Left ventricle myocardium inferior (tissue), 1 donor: ENCODE results near the gene RSPH6A. TPM values are rescaled to one million over a fixed set of nuclear protein-coding genes. Genes with fewer than 3 reads are reported as not detected.

Source experiments
- DNase-seq: peaks from one replicate; pipeline ENCODE4 v3.0.0-alpha.2; 2020
- H3K27ac ChIP-seq: fragments of 200-600 bp; replicated peaks from 2 replicates; pipeline ENCODE4 v1.8.0; 2021
- H3K27me3 ChIP-seq: fragments of 200-600 bp; 2 replicates; pipeline ENCODE4 v1.8.0; 2021; ENCODE audit warnings: low read depth
- H3K36me3 ChIP-seq: fragments of 200-600 bp; 2 replicates; pipeline ENCODE4 v1.8.0; 2021
- H3K4me1 ChIP-seq: fragments of 200-600 bp; 2 replicates; pipeline ENCODE4 v1.8.0; 2021
- H3K4me3 ChIP-seq: fragments of 200-600 bp; 2 replicates; pipeline ENCODE4 v1.8.0; 2021; ENCODE audit warnings: mild to moderate bottlenecking, moderate library complexity
- H3K9me3 ChIP-seq: fragments of 200-600 bp; replicated peaks from 2 replicates; pipeline ENCODE4 v1.8.0; 2021
- intact Hi-C: fragments of 100-400 bp; cut with micrococcal nuclease; formaldehyde crosslinking; loops from one replicate; pipeline ENCODE4 v1.11.0; 2022
- total RNA-seq: library from RNA; stranded (reverse); fragmentation: NEBNext Ultra II Directional; extraction: Animal tissue kit (Norgen Biotek cat#: 25700); gene quantifications from one replicate; pipeline ENCODE4 v1.2.1, GENCODE V29; 2021
- TF ChIP-seq, protein P1 (sequence below): fragments of 200-600 bp; IDR thresholded peaks from 2 replicates; pipeline ENCODE4 v1.8.0; 2021; ENCODE audit warnings: antibody characterized with exemption, mild to moderate bottlenecking, borderline replicate concordance
- donor health status: DM: no; HTN: yes; CAD: no; lungs with severe emphysema.

RSPH6A gene
- total RNA-seq, 1 donor from 2014 or later = not detected

- intact Hi-C loops = no loop called here
- Histone ChIP-seq H3K4me1 (no peaks in the 10 kb centered on the region), H3K36me3 (no peaks in the 10 kb centered on the region), H3K27ac (no peak overlapping the region), H3K4me3 (no peak overlapping the region), H3K9me3 (no peaks in the 10 kb centered on the region), H3K27me3 (no peaks in the 10 kb centered on the region)
- no peak for DNase-seq
- TF ChIP-seq, protein P1, sequence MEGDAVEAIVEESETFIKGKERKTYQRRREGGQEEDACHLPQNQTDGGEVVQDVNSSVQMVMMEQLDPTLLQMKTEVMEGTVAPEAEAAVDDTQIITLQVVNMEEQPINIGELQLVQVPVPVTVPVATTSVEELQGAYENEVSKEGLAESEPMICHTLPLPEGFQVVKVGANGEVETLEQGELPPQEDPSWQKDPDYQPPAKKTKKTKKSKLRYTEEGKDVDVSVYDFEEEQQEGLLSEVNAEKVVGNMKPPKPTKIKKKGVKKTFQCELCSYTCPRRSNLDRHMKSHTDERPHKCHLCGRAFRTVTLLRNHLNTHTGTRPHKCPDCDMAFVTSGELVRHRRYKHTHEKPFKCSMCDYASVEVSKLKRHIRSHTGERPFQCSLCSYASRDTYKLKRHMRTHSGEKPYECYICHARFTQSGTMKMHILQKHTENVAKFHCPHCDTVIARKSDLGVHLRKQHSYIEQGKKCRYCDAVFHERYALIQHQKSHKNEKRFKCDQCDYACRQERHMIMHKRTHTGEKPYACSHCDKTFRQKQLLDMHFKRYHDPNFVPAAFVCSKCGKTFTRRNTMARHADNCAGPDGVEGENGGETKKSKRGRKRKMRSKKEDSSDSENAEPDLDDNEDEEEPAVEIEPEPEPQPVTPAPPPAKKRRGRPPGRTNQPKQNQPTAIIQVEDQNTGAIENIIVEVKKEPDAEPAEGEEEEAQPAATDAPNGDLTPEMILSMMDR = no peak
These were observed 68.2 kb downstream of the RSPH6A start for GRCh38 chr19:45746866-45747265.

Other genes with a start within 250 kb of the RSPH6A start
- gene OPA3, start 230.5 kb downstream of the RSPH6A start, total RNA-seq = 25.3 TPM
- 5.1 TPM for gene GPR4, start 213.1 kb downstream of the RSPH6A start, total RNA-seq
- 48.4 TPM for gene EML2, start 175.9 kb downstream of the RSPH6A start, total RNA-seq
- 4.7 TPM for gene GIPR, start 147.1 kb downstream of the RSPH6A start, total RNA-seq
- gene SNRPD2, start 123.4 kb downstream of the RSPH6A start, total RNA-seq = 249 TPM
- gene QPCTL, start 122.6 kb downstream of the RSPH6A start, total RNA-seq = 2.2 TPM
- gene FBXO46, start 84.4 kb downstream of the RSPH6A start, total RNA-seq = 9.4 TPM
- gene MEIOSIN, start 81.9 kb downstream of the RSPH6A start, total RNA-seq = not detected
- gene SIX5, start 46.1 kb downstream of the RSPH6A start, total RNA-seq = 21.8 TPM
- 284 TPM for gene DMPK, start 32.8 kb downstream of the RSPH6A start, total RNA-seq
- 69.2 TPM for gene DMWD, start 22.5 kb downstream of the RSPH6A start, total RNA-seq
- 35.9 TPM for gene SYMPK, start 47.8 kb upstream of the RSPH6A start, total RNA-seq
- gene FOXA3, start 49.0 kb upstream of the RSPH6A start, total RNA-seq = not detected
- gene IRF2BP1, start 70.8 kb upstream of the RSPH6A start, total RNA-seq = 18.5 TPM
- gene MYPOP, start 87.3 kb upstream of the RSPH6A start, total RNA-seq = 16.2 TPM
- gene NANOS2, start 99.5 kb upstream of the RSPH6A start, total RNA-seq = not detected
- gene NOVA2, start 158.6 kb upstream of the RSPH6A start, total RNA-seq = 5.0 TPM
- 8.7 TPM for gene CCDC61, start 180.2 kb upstream of the RSPH6A start, total RNA-seq
- not detected for gene PGLYRP1, start 207.7 kb upstream of the RSPH6A start, total RNA-seq
- gene IGFL4, start 225.7 kb upstream of the RSPH6A start, total RNA-seq = not detected